Measurements from ENCODE around the gene CAND2. TPM values are rescaled to one million over a fixed set of nuclear protein-coding genes. Genes with fewer than 3 reads are reported as not detected.
"Not testable (repeated sequence)": the region's sequence is repeated elsewhere in the genome, so short reads cannot be mapped to it uniquely, and the experiment has no call there.

Gene CAND2
- total RNA-seq, 4 donors from 2014 or later = 2.2 to 6.8 (median 4.9) TPM

DNA sequence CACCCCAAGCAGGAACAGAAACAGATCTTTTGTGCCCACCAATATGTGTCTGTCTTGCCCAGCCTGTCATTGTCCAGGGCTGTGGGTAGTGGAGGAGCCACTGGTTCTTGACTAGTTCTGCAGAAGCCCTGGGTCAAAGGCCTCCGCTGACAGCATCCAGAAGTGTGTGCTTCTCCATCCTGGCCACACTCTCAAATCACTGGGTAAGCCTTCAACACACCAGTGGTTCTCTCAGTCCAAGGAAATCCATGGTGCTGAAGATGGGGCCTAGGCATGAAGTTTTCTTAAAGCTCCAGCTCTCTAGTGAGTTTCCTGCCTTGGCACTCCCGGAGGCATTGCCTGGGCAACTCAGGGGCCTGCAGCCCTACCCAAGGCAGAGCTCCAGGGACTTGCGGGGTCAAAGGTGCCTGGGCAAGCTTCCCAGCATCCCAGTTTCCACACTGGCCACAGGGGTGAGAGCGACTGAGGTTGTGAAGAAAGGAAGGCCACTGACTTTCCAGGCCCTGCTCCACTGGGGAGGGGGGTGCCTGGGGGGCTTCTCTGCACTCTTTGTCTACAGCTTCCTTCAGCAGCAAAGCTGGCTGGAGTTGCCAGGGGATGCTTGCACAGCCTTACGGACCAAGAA is 82.8 kb downstream of the CAND2 start:
- TF ChIP-seq, protein P1, sequence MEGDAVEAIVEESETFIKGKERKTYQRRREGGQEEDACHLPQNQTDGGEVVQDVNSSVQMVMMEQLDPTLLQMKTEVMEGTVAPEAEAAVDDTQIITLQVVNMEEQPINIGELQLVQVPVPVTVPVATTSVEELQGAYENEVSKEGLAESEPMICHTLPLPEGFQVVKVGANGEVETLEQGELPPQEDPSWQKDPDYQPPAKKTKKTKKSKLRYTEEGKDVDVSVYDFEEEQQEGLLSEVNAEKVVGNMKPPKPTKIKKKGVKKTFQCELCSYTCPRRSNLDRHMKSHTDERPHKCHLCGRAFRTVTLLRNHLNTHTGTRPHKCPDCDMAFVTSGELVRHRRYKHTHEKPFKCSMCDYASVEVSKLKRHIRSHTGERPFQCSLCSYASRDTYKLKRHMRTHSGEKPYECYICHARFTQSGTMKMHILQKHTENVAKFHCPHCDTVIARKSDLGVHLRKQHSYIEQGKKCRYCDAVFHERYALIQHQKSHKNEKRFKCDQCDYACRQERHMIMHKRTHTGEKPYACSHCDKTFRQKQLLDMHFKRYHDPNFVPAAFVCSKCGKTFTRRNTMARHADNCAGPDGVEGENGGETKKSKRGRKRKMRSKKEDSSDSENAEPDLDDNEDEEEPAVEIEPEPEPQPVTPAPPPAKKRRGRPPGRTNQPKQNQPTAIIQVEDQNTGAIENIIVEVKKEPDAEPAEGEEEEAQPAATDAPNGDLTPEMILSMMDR (IDR thresholded peaks at IDR 0.05) = no peak
- no peak for ATAC-seq (ENCODE audit: low FRiP score)
- DNase-seq (ENCODE audit: low spot score) = no peak

DNA sequence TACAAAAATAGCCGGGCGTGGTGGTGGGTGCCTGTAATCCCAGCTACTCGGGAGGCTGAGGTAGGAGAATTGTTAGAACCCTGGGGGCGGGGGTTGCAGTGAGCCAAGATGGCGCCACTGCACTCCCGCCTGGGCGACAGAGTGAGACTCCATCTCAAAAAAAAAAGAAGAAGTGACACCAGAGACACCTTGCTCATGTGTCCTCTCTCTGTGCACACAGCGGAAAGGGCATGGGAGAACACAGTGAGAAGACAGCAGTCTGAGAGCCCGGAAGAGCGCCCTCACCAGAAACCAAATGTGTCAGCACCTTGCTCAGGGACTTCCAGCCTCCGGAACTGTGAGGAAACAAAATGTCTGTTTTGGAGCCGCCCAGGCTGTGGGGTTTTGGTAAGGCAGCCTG is 85.4 kb downstream of the CAND2 start:
- not testable (repeated sequence) for DNase-seq (ENCODE audit: low spot score); ATAC-seq (ENCODE audit: low FRiP score)

DNA sequence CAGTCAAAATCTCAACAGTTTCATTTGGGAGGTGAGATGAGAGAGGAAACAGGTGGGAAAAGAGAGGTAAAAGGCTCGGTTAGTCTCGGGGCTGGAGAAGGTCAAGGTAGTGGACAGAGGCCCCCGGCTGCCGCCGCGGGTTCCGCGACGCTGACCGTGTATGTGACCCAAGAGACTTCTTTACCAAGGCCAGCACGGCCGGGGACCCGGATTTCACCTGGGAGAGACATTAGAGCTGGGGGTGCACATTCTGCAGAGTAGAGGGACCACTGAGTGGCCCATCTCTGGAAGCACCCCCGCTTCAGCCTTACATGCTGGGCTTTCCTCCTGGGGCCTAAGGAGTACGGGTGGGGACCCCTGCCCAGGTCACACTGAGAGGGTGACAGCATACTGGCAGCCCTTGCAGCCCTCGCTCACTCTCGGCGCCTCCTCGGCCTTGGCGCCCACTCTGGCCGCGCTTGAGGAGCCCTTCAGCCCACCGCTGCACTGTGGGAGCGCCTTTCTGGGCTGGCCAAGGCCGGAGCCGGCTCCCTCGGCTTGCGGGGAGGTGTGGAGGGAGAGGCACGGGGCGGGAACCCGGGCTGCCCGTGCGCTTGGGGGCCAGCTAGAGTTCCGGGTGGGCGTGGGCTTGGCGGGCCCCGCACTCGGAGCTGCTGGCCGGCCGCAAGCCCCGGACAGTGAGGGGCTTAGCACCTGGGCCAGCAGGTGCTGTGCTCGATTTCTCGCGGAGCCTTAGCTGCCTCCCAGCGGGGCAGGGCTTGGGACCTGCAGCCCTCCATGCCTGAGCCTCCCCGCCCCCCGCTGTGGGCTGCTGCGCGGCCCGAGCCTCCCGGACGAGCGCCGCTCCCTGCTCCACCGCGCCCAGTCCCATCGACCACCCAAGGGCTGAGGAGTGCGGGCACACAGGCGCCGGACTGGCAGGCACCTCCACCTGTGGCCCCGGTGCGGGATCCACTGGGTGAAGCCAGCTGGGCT is 86.1 kb downstream of the CAND2 start:
- TF ChIP-seq, protein P1 (IDR thresholded peaks at IDR 0.05) = no peak
- ATAC-seq (ENCODE audit: low FRiP score) (no peak), DNase-seq (ENCODE audit: low spot score) (no peak)

DNA sequence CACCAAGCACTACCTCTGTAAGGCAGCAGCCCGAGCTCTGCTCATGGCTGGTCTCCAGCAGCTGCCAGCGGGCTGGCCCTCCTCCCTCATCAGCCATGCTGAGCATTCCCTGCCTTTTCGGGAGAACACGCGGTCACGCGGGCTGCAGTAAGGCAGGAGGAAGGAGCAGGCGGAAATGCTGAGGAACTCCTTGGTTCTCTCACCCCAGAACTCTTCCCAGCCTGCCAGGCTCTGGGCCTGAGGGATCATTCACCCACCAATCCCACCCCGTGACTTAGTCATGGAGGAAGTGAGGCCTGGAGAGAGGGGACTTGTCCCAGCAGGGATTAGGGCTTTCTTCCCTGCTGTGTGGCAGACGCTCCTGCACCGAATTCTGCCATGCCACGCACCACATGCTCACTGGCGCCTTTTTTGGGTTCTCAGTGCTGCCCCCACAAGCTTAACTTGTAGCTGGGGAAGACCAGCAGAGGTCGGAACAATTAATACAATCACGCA is 87.8 kb downstream of the CAND2 start:
- TF ChIP-seq, protein P1 (IDR thresholded peaks at IDR 0.05) = no peak
- DNase-seq (ENCODE audit: low spot score) = no peak
- no peak for ATAC-seq (ENCODE audit: low FRiP score)

Small RNA genes lying within 50 kb of the gene (small RNA-seq; reads per million reads assigned to genes)
- not detected for gene AC034198.1

Other genes starting within 250 kb of the CAND2 start
- gene MKRN2, start 239.6 kb upstream of the CAND2 start, total RNA-seq = 10 to 100 TPM; 25.0 to 33.1 (median 29.0) TPM
- 100 to 1,000 TPM in 2 of 4 donors, 10 to 100 TPM in 2; 83.4 to 120 (median 106) TPM for gene RAF1, start 132.6 kb upstream of the CAND2 start, total RNA-seq
- not detected for gene TMEM40, start 37.4 kb upstream of the CAND2 start, total RNA-seq
- 1,000 to 10,000 TPM in 1 of 4 donors, 100 to 1,000 TPM in 3; 796 to 1,017 (median 855) TPM for gene RPL32, start 44.9 kb downstream of the CAND2 start, total RNA-seq